H1 (cell line): ENCODE data around the gene TAAR8. TPM values are rescaled to one million over a fixed set of nuclear protein-coding genes. Genes with fewer than 3 reads are reported as not detected.
"Not testable (repeated sequence)": the region's sequence is repeated elsewhere in the genome, so short reads cannot be mapped to it uniquely, and the experiment has no call there.

ENCODE experiments used
- CTCF ChIA-PET: fragments of 300-600 bp; sonication (Branson Sonifier 250); formaldehyde crosslinking; loops from one replicate; lab custom pipeline; 2021; ENCODE audit not compliant: partially characterized antibody; lab: Charles Lee
- POLR2A ChIA-PET: fragments of 300-600 bp; sonication (Branson Sonifier 250); formaldehyde crosslinking; loops from one replicate; lab custom pipeline; 2021; ENCODE audit warnings: inconsistent platforms; ENCODE audit not compliant: partially characterized antibody; lab: Charles Lee
- DNase-seq, 2 experiments: peaks; one replicate each; pipeline versions ENCODE4 v3.0.0 to v3.0.0-alpha.2; 2010 to 2022; ENCODE audit warnings: low spot score in 2 of 2, low read depth in 1 of 2, mixed read lengths in 1 of 2
- FAIRE-seq: peaks from 2 replicates; lab custom pipeline; 2011; peaks lifted over from hg19 to GRCh38; lab: Jason Lieb, UNC
- H2AFZ ChIP-seq: 2 replicates; pipeline ENCODE4 v1.8.1; 2012; ENCODE audit warnings: low read length, inconsistent platforms
- H2AK5ac ChIP-seq: 2 replicates; pipeline ENCODE4 v1.6.1; 2013; ENCODE audit warnings: low read depth, low read length
- H2BK120ac ChIP-seq: replicated peaks from 2 replicates; pipeline ENCODE3; 2013; ENCODE audit warnings: low read depth, low read length, inconsistent platforms
- H2BK12ac ChIP-seq: 2 replicates; pipeline ENCODE4 v1.6.1; 2013; ENCODE audit warnings: low read depth, low read length
- H2BK15ac ChIP-seq: 2 replicates; pipeline ENCODE4 v1.6.1; 2013; ENCODE audit warnings: low read length
- H2BK20ac ChIP-seq: 2 replicates; pipeline ENCODE4 v1.6.1; 2013; ENCODE audit warnings: low read length
- H2BK5ac ChIP-seq: 2 replicates; pipeline ENCODE4 v1.6.1; 2013; ENCODE audit warnings: low read depth, low read length
- H3K14ac ChIP-seq: 2 replicates; pipeline ENCODE4 v1.6.1; 2013; ENCODE audit warnings: inconsistent platforms; ENCODE audit not compliant: insufficient read length
- H3K18ac ChIP-seq: 2 replicates; pipeline ENCODE4 v1.6.1; 2013; ENCODE audit warnings: low read length; ENCODE audit errors: extremely low read depth
- H3K23ac ChIP-seq: 2 replicates; pipeline ENCODE4 v1.6.1; 2013; ENCODE audit warnings: inconsistent platforms; ENCODE audit not compliant: insufficient read length
- H3K23me2 ChIP-seq: 2 replicates; pipeline ENCODE4 v1.6.1; 2013; ENCODE audit warnings: low read depth, low read length
- H3K27ac ChIP-seq: 2 replicates; pipeline ENCODE4 v1.6.1; 2011; ENCODE audit warnings: low read depth, low read length, inconsistent platforms
- H3K27me3 ChIP-seq, 4 experiments: replicated peaks in 1 of 4; 1 replicate in 1 of 4; 2 replicates in 3 of 4; pipeline versions ENCODE4 v1.6.1 to v1.8.1; 2011 to 2013; ENCODE audit warnings: low read length in 3 of 4, mild to moderate bottlenecking in 3 of 4, inconsistent platforms in 2 of 4, mixed read lengths in 2 of 4, moderate library complexity in 1 of 4; ENCODE audit not compliant: control insufficient read depth in 3 of 4, insufficient read depth in 3 of 4; ENCODE audit errors: extremely low read depth in 1 of 4
- H3K36me3 ChIP-seq, 4 experiments: 2 replicates each; pipeline versions ENCODE4 v1.6.1 to v1.8.1; 2011 to 2013; ENCODE audit warnings: mild to moderate bottlenecking in 4 of 4, low read length in 3 of 4, moderate library complexity in 2 of 4, control low read depth in 1 of 4, inconsistent platforms in 1 of 4; ENCODE audit not compliant: insufficient read depth in 4 of 4, control insufficient read depth in 2 of 4
- H3K4ac ChIP-seq: replicated peaks from 2 replicates; pipeline ENCODE3; 2013; ENCODE audit warnings: low read length, low read depth, mixed read lengths, inconsistent platforms; ENCODE audit not compliant: insufficient read length
- H3K4me1 ChIP-seq, 4 experiments: replicated peaks in 1 of 4; 1 replicate in 1 of 4; 2 replicates in 3 of 4; pipeline versions ENCODE4 v1.6.1 to v1.8.1; 2011 to 2013; ENCODE audit warnings: low read length in 3 of 4, inconsistent platforms in 2 of 4, mixed read lengths in 1 of 4; ENCODE audit not compliant: insufficient read depth in 4 of 4, control insufficient read depth in 3 of 4
- H3K4me2 ChIP-seq, 2 experiments: 2 replicates each; pipeline versions ENCODE4 v1.6.1 to v1.8.1; 2011 to 2013; ENCODE audit warnings: low read depth in 2 of 2, low read length in 2 of 2, control low read depth in 1 of 2, inconsistent platforms in 1 of 2, mild to moderate bottlenecking in 1 of 2; ENCODE audit not compliant: insufficient read depth in 1 of 2
- H3K4me3 ChIP-seq, 4 experiments: fragments of 200-600, 300-600 bp in 1 of 4; sonication (generic), shearing (Covaris generic), sonication (Bioruptor Twin) in 1 of 4; 2 replicates each; pipeline versions ENCODE4 v1.5.1 to v1.8.1; 2011 to 2016; ENCODE audit warnings: low read length in 4 of 4, low read depth in 3 of 4, control low read depth in 2 of 4, inconsistent platforms in 2 of 4, mild to moderate bottlenecking in 2 of 4, mixed read lengths in 1 of 4, moderate library complexity in 1 of 4; ENCODE audit not compliant: insufficient read depth in 2 of 4; ENCODE audit errors: extremely low read depth in 1 of 4
- H3K56ac ChIP-seq: replicated peaks from 2 replicates; pipeline ENCODE3; 2013; ENCODE audit warnings: low read depth, mild to moderate bottlenecking, mixed read lengths, low read length, inconsistent platforms; ENCODE audit not compliant: insufficient read length
- H3K79me1 ChIP-seq: 2 replicates; pipeline ENCODE4 v1.6.1; 2013; ENCODE audit warnings: low read depth, low read length, control low read depth
- H3K79me2 ChIP-seq, 2 experiments: 2 replicates each; pipeline versions ENCODE4 v1.6.1 to v1.8.1; 2012 to 2013; ENCODE audit warnings: low read length in 2 of 2, mild to moderate bottlenecking in 2 of 2, inconsistent platforms in 1 of 2; ENCODE audit not compliant: insufficient read depth in 2 of 2, control insufficient read depth in 1 of 2
- H3K9ac ChIP-seq, 4 experiments: replicated peaks in 1 of 4; 1 replicate in 1 of 4; 2 replicates in 3 of 4; pipeline versions ENCODE4 v1.6.1 to v1.8.1; 2011 to 2013; ENCODE audit warnings: low read depth in 3 of 4, low read length in 3 of 4, control low read depth in 2 of 4, mild to moderate bottlenecking in 2 of 4, moderate library complexity in 2 of 4, inconsistent platforms in 1 of 4; ENCODE audit errors: extremely low read depth in 1 of 4
- H3K9me3 ChIP-seq, 2 experiments: 2 replicates each; pipeline versions ENCODE4 v1.6.1 to v1.8.1; 2012 to 2013; ENCODE audit warnings: mild to moderate bottlenecking in 2 of 2, moderate library complexity in 2 of 2, control low read depth in 1 of 2, inconsistent platforms in 1 of 2, low read depth in 1 of 2, low read length in 1 of 2, mixed read lengths in 1 of 2; ENCODE audit not compliant: insufficient read depth in 2 of 2
- H4K20me1 ChIP-seq, 2 experiments: replicated peaks in 1 of 2; 2 replicates each; pipeline versions ENCODE3 to v1.8.1; 2011 to 2013; ENCODE audit warnings: inconsistent platforms in 2 of 2, low read length in 2 of 2, mild to moderate bottlenecking in 1 of 2; ENCODE audit not compliant: insufficient read depth in 2 of 2, control insufficient read depth in 1 of 2
- H4K5ac ChIP-seq: 2 replicates; pipeline ENCODE4 v1.6.1; 2013; ENCODE audit warnings: low read length, low read depth, mixed read lengths, inconsistent platforms; ENCODE audit not compliant: insufficient read length
- H4K8ac ChIP-seq: 2 replicates; pipeline ENCODE4 v1.8.0; 2013; ENCODE audit warnings: mild to moderate bottlenecking, moderate library complexity, low read length, inconsistent platforms; ENCODE audit not compliant: insufficient read depth; ENCODE audit errors: extremely low read depth
- H4K91ac ChIP-seq: replicated peaks from 2 replicates; pipeline ENCODE3; 2013; ENCODE audit warnings: low read length, mixed read lengths, inconsistent platforms; ENCODE audit not compliant: insufficient read length
- WGBS, 2 experiments: shearing (Covaris generic) in 1 of 2; methylation state at CpG; one replicate each; pipeline versions ENCODE4 v1.1.6 to v1.1.7; 2013 to 2015; ENCODE audit warnings: low lambda C conversion rate in 2 of 2, mixed read lengths in 2 of 2, inconsistent platforms in 1 of 2, low coverage in 1 of 2, missing lambda C conversion rate in 1 of 2; ENCODE audit not compliant: insufficient replicate concordance in 2 of 2, insufficient coverage in 1 of 2, insufficient read length in 1 of 2; ENCODE audit errors: extremely low coverage in 1 of 2, missing lambda C conversion rate in 1 of 2; 5-methylcytosine and 5-hydroxymethylcytosine counted together
- polyA plus RNA-seq, 7 experiments: library from polyadenylated mRNA; depleted of rRNA in 3 of 7; stranded (reverse) in 5 of 7; unstranded in 2 of 7; fragments of >200 nt in 5 of 7; fragments of 200-250 nt in 2 of 7; gene quantifications; 1 replicate in 5 of 7; 2 replicates in 1 of 7; 4 replicates in 1 of 7; pipeline versions ENCODE4 v1.2.1 to v1.2.3, GENCODE V29; 2011 to 2013; ENCODE audit warnings: missing spikeins in 2 of 7, mixed read lengths in 2 of 7
- total RNA-seq: library from RNA; stranded (reverse); fragmentation: NEBNext Ultra II Directional; extraction: Animal tissue kit (Norgen Biotek cat#: 25700); gene quantifications from 2 replicates; pipeline ENCODE4 v1.2.1, GENCODE V29; 2021

The TAAR8 gene
- total and polyA plus RNA-seq, 2 of the 8 experiments (the other 6 are each of a cell fraction or from before 2014, with no cell fraction given): not detected

DNA sequence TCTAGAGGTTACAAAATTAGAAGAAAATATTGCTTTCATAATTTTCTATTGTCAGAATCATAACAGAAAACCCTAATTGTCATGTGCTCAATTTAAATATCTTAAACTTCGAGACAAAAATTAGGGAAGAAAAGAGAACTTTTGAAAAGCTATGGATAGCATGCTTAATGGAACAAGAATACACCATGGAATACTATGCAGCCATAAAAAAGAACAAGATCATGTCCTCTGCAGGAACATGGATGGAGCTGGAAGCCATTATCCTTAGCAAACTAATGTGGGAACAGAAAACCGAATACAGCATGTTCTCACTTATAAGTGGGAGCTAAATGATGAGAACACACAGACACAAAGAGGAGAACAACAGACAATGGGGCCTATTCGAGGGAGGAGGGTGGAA lies 7.6 kb downstream of the TAAR8 start:
- H3K23me2 ChIP-seq, H4K8ac ChIP-seq, H3K56ac ChIP-seq, H3K27ac ChIP-seq, H3K4me2 ChIP-seq, H3K79me1 ChIP-seq, H3K9me3 ChIP-seq, H3K36me3 ChIP-seq, H2AFZ ChIP-seq, H3K14ac ChIP-seq, H2BK12ac ChIP-seq, H2AK5ac ChIP-seq, H3K4me1 ChIP-seq, H3K23ac ChIP-seq, H4K91ac ChIP-seq, H3K18ac ChIP-seq, H2BK15ac ChIP-seq, H3K79me2 ChIP-seq, H3K4me3 ChIP-seq, POLR2A ChIA-PET, H2BK5ac ChIP-seq, H3K4ac ChIP-seq, FAIRE-seq, H2BK120ac ChIP-seq, H4K20me1 ChIP-seq, DNase-seq, H4K5ac ChIP-seq, H2BK20ac ChIP-seq, H3K9ac ChIP-seq, H3K27me3 ChIP-seq: not testable (repeated sequence)
- CTCF ChIA-PET: interaction anchor here (0.7 kb wide), 1 partner anchor 713 kb away, joined by 4 read pairs; no protein-coding TSS in a partner anchor
- WGBS, 2 experiments: 83% methylated on average over 3 of the region's 3 CpGs; no CpG with 5 or more reads in 1 of the 2 experiments
